HG03060 (cell line): ENCODE data around the gene EEF2K.

Experiments used
- ATAC-seq: cut with Tn5 transposase; IDR thresholded peaks from one replicate; pipeline ENCODE4 v1.9.1; 2021; ENCODE audit warnings: low read depth, moderate number of reproducible peaks; ENCODE audit not compliant: unreplicated experiment

EEF2K gene

GRCh38 chr16:22239131-22239805 lies 33.2 kb downstream of the EEF2K start:
- no peak for ATAC-seq

GRCh38 chr16:22240023-22240710 lies 34.1 kb downstream of the EEF2K start:
- no peak for ATAC-seq

DNA sequence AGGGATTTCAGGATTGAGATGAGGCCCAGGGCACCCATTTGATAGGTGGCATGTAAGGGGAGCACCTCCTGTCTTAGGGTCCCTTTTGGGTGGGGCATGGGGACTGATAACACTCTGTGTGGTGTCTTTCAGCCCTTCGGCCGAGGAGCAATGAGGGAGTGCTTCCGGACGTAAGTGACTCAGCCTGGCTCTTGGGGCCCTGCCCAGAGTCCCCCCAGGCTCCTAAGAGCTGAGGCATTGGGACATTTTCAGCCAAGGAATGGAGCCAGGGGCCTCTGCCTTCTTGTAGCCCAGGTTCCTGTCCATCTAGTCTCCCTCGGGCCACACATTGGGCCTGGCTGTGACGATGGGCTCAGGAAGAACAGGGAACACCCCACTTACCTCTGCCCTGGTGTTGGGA lies 44.4 kb downstream of the EEF2K start:
- no peak for ATAC-seq

- ATAC-seq: no peak
Observed at GRCh38 chr16:22252317-22252716, 46.2 kb downstream of the EEF2K start.

- no peak for ATAC-seq
Observed at GRCh38 chr16:22253272-22253671, 47.2 kb downstream of the EEF2K start.

DNA sequence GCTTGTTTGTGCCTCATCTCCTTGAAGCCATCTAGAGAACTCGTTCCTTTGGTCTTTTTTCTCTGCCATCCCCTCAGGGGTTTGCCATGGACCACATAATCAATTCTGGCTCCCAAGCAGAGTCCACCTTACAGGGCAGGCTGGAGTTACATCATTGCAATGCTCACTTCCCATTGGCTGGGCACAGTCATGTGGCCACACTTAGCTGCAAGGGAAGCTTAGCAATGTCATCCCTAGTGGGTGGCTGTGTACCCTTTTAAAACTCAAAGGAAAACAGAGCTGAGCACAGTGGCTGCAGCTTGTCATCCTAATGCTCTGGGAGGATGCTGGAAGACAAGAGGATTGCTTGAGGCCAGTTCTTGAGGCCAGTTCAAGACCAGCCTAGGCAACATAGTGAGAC lies 49.3 kb downstream of the EEF2K start:
- no peak for ATAC-seq

- no peak for ATAC-seq
Observed at GRCh38 chr16:22257440-22257839, 51.4 kb downstream of the EEF2K start.

DNA sequence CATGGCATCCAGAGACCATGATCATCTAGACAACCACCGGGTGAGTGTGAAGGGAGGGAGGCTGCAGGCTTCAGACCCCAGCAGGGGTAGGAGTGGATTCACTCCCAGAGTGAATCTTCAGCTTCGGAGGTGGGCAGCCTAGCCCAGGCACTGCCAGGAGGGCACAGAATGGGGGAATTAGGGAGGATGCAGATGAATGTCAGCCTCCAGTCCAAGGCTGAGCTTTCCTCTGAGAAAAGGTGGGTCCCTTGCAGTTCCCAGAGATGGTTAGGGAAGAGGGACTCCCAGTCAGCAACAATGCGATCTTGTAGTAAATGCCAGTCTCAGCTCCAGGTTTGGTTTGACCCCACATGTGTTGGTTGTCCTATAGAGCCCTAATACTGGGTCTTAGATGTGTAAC lies 54.4 kb downstream of the EEF2K start:
- no peak for ATAC-seq

GRCh38 chr16:22262460-22262859 lies 56.4 kb downstream of the EEF2K start:
- no peak for ATAC-seq

GRCh38 chr16:22264786-22265185 lies 58.7 kb downstream of the EEF2K start:
- no peak for ATAC-seq

GRCh38 chr16:22265351-22265750 lies 59.3 kb downstream of the EEF2K start:
- ATAC-seq: no peak

DNA sequence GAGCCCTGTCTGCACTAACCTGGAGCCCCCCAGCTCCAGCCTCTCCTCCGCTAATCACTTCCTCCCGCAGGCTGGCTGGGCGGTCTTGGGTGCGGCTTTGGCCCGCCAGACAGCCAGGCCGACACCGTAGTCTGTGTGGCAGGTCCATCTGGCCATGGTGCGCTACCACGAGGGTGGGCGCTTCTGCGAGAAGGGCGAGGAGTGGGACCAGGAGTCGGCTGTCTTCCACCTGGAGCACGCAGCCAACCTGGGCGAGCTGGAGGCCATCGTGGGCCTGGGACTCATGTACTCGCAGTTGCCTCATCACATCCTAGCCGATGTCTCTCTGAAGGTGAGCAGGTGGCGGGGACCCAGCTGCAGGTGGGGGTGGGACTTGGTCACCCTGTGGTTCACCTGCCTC lies 60.5 kb downstream of the EEF2K start:
- ATAC-seq: no peak

- no peak for ATAC-seq
Observed at GRCh38 chr16:22267764-22268163, 61.7 kb downstream of the EEF2K start.

DNA sequence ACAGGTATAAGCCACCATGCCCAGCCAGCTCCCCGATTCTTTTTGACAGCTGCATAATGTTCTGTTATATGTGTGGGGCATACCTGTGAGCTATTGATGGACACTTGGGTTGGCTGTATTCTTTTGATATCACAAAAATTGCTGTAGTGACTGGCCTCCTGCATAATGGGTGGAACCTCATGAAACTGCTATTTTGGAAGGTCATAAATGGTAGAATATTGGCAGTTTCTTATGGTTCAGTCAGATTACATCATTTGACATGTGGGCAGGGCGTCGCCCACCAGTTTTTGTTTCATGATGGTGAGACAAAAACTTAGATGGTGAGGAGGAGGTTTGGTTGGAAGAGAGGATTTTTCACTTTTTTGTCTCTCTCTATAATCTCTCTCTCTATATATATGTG lies 64.4 kb downstream of the EEF2K start:
- ATAC-seq: no peak

DNA sequence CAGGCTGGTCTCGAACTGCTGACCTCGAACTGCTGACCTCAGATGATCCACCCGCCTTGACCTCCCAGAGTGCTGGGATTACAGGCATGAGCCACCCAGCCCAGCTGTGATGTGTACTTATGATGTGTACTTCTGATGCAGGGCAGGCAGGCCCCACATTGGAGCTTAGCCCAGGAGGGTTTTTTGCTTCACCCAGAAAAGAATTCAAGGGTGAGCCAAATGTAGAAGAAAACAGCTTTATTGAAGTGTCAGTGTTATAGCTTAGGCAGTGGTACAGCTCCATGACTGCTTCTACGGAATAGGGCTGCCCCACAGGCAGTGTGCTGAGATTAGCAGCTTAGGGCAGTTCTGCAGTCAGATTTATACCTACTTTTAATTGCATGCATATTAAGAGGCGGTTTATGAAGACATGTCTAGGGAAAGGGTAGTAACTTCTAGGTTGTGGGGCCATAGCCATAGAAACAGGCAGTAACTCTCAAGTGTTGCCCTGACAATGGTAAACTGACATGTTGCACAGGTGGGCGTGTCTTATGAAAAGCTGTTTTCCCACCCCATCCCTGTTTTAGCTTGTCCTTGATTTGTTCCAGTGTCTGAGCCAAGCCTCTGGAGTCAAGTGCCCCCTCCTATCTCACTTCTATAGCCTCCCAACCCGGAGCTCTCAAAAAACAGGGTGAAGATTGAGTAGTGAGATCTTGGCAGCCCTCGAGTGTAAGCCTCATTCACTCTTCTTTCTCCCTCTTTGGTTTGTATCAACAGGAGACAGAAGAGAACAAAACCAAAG lies 67.0 kb downstream of the EEF2K start:
- no peak for ATAC-seq

DNA sequence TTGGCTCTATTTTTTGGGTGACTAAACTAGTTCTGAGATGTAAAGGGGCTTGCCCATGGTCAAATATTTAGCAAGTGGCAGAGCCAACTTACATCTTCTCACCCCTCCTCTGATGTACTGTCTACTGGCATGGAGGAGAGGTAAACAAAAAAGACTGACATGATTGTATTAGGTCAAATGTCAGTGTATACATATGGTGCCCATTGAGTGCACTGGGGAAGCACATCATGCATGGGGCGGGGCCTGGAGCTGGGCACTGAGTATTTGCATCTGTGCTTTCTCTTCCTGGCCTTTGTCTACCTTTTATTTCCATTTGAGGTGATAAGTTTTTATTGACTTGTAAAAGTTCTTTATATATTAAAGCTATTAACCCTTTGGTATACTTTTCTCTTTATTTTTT lies 68.8 kb downstream of the EEF2K start:
- no peak for ATAC-seq

GRCh38 chr16:22278441-22279230 lies 72.6 kb downstream of the EEF2K start:
- no peak for ATAC-seq

DNA sequence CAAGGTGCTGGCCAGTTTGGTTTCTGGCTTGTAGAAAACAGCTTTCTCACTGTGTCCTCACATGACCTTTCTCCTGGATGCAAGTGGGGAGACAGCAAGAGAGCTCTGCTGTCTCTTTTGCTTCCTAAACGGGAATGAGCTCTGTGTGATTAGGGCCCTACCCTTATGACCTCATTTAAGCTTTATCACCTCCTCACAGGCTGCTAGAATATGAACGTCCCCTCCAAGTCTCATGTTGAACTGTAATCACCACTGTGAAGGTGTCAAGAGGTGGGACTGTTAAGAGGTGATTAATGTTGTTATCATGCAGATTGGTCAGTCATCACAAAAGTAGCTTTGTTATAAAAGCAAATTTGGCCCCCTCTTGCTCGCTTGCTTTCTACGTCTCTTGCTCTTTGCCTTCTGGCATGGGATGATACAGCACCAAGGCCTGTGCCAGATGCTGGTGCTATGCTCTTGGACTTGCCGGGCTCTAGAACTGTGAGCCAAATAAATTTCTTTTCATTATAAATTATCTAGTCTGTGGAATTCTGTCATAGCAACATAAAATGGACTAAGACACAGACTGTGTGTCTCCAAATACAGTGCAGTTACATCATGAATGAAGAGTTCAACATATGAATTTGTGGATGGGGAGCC lies 76.3 kb downstream of the EEF2K start:
- ATAC-seq: no peak

- no peak for ATAC-seq
Observed at GRCh38 chr16:22284637-22285036, 78.6 kb downstream of the EEF2K start.

- ATAC-seq: no peak
Observed at GRCh38 chr16:22285080-22285479, 79.0 kb downstream of the EEF2K start.
